ENCODE measurements around the gene C1QTNF8. TPM values are rescaled to one million over a fixed set of nuclear protein-coding genes. Genes with fewer than 3 reads are reported as not detected.

The C1QTNF8 gene
- total RNA-seq, 1 donor from 2014 or later: not detected

GRCh38 chr16:1060416-1061340, 35.4 kb downstream of the C1QTNF8 start:
- DNase-seq (ENCODE audit: extremely low spot score, unreplicated experiment): no peak
- no peak for TF ChIP-seq CTCF (conservative IDR thresholded peaks at IDR 0.05)
- Mint-ChIP-seq H3K9me3 (peaks cover 5% of the 10 kb centered on the region), H3K36me3 (no peaks in the 10 kb centered on the region), H3K4me3 (no peak overlapping the region), H3K27me3 (peaks cover 8% of the 10 kb centered on the region), H3K27ac (no peak overlapping the region), H3K4me1 (ENCODE audit: unreplicated experiment) (no peaks in the 10 kb centered on the region)

DNA sequence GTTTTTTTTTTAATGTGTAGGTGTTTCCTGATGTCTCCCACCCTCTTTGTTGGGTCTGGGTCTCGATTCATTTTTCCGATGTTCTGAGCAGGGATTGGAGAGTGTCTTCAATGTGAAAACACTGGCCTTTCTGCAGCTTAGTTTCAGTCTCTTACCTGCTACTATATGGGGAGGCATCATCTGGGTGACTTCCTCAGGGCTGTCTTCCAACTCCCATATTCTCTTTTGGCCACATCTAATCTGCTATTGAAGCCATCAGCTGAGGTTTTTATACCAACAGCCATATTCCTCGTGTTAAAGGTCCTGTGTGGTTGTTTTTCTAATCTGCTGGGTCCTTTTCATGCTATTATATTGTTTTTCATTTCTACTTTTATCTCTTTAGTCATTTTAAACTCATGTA, 36.7 kb downstream of the C1QTNF8 start:
- peaks cover 5% of the 10 kb centered on the region for H3K9me3 Mint-ChIP-seq
- TF ChIP-seq CTCF (conservative IDR thresholded peaks at IDR 0.05): no peak
- no peaks in the 10 kb centered on the region for H3K4me1 Mint-ChIP-seq (ENCODE audit: unreplicated experiment)
- peaks cover 3% of the 10 kb centered on the region for H3K27me3 Mint-ChIP-seq
- no peak for DNase-seq (ENCODE audit: extremely low spot score, unreplicated experiment)
- H3K27ac Mint-ChIP-seq: no peak overlapping the region
- H3K36me3 Mint-ChIP-seq: no peaks in the 10 kb centered on the region
- H3K4me3 Mint-ChIP-seq: no peak overlapping the region

- Mint-ChIP-seq H3K4me3 (no peak overlapping the region), H3K27ac (no peak overlapping the region), H3K4me1 (ENCODE audit: unreplicated experiment) (no peaks in the 10 kb centered on the region), H3K27me3 (no peaks in the 10 kb centered on the region), H3K9me3 (peaks cover 5% of the 10 kb centered on the region), H3K36me3 (no peaks in the 10 kb centered on the region)
- no peak for DNase-seq (ENCODE audit: extremely low spot score, unreplicated experiment)
- no peak for TF ChIP-seq CTCF (conservative IDR thresholded peaks at IDR 0.05)
These were observed 37.8 kb downstream of the C1QTNF8 start for GRCh38 chr16:1058216-1058615.

- Mint-ChIP-seq H3K27me3 (no peaks in the 10 kb centered on the region), H3K36me3 (no peaks in the 10 kb centered on the region), H3K27ac (no peak overlapping the region), H3K9me3 (peaks cover 5% of the 10 kb centered on the region), H3K4me3 (no peak overlapping the region), H3K4me1 (ENCODE audit: unreplicated experiment) (no peaks in the 10 kb centered on the region)
- no peak for DNase-seq (ENCODE audit: extremely low spot score, unreplicated experiment)
- peak; percentile 91 for TF ChIP-seq CTCF (conservative IDR thresholded peaks at IDR 0.05)
These were observed 38.7 kb downstream of the C1QTNF8 start for GRCh38 chr16:1057252-1057932.

DNA sequence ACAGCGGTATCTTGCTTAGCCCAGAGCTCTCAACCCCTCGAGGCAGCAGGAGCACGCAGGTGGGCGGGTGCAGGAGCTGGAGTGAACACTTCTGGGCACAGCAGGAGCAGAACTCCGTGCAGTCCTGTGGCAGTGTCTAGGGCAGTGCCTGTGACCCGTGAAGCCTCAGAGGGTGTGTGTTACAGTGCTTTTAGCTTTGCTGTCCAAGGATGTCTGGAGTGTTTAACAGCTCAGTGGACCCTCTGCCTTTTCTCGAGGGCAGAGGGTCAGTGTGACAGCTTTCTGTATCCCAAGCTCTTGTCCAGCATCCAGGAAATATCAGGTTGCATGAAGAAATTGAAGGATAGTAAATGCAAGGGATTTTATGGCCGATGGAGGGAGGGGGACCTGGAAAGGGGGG, 39.8 kb downstream of the C1QTNF8 start:
- H3K4me3 Mint-ChIP-seq: no peak overlapping the region
- peaks cover 5% of the 10 kb centered on the region for H3K9me3 Mint-ChIP-seq
- DNase-seq (ENCODE audit: extremely low spot score, unreplicated experiment): no peak
- TF ChIP-seq CTCF (conservative IDR thresholded peaks at IDR 0.05): no peak
- no peak overlapping the region for H3K27ac Mint-ChIP-seq
- no peaks in the 10 kb centered on the region for H3K4me1 Mint-ChIP-seq (ENCODE audit: unreplicated experiment)
- H3K27me3 Mint-ChIP-seq: no peaks in the 10 kb centered on the region
- no peaks in the 10 kb centered on the region for H3K36me3 Mint-ChIP-seq
